CD14-positive monocyte (primary cell): ENCODE results near the gene MORN1. TPM values are rescaled to one million over a fixed set of nuclear protein-coding genes. Genes with fewer than 3 reads are reported as not detected.

ENCODE experiments used
- DNase-seq, 3 donors: peaks; one replicate each; pipeline ENCODE4 v3.0.0-alpha.2; 2011 to 2022
- H2AFZ ChIP-seq: 2 replicates; pipeline ENCODE4 v1.6.0; 2012; ENCODE audit warnings: mild to moderate bottlenecking, low read depth, low read length, inconsistent platforms; ENCODE audit not compliant: insufficient read depth, poor library complexity, severe bottlenecking
- H3K27ac ChIP-seq, 2 donors: 1 replicate in 1 of 2; 2 replicates in 1 of 2; pipeline ENCODE4 v1.5.1; 2012 to 2013; ENCODE audit warnings: low read length in 2 of 2, control low read depth in 1 of 2, inconsistent platforms in 1 of 2, low read depth in 1 of 2, mild to moderate bottlenecking in 1 of 2
- H3K27me3 ChIP-seq, 2 donors: one replicate each; pipeline versions ENCODE4 v1.6.0 to v1.6.1; 2011 to 2013; ENCODE audit warnings: low read length in 2 of 2; ENCODE audit not compliant: control insufficient read depth in 2 of 2, insufficient read depth in 2 of 2
- H3K36me3 ChIP-seq, 2 donors: replicated peaks in 1 of 2; 1 replicate in 1 of 2; 2 replicates in 1 of 2; pipeline versions ENCODE4 v1.5.1 to v1.6.1; 2012 to 2013; ENCODE audit warnings: low read length in 2 of 2, control low read depth in 1 of 2, inconsistent platforms in 1 of 2, mild to moderate bottlenecking in 1 of 2; ENCODE audit not compliant: insufficient read depth in 2 of 2, control insufficient read depth in 1 of 2
- H3K4me1 ChIP-seq, 2 donors: 1 replicate in 1 of 2; 2 replicates in 1 of 2; pipeline versions ENCODE4 v1.5.1 to v1.6.1; 2012 to 2013; ENCODE audit warnings: low read length in 2 of 2, control low read depth in 1 of 2, inconsistent platforms in 1 of 2, mild to moderate bottlenecking in 1 of 2, moderate library complexity in 1 of 2; ENCODE audit not compliant: insufficient read depth in 2 of 2, control insufficient read depth in 1 of 2
- H3K4me2 ChIP-seq: replicated peaks from 2 replicates; pipeline ENCODE3; 2012; ENCODE audit warnings: low read length, moderate library complexity, mild to moderate bottlenecking; ENCODE audit not compliant: poor library complexity, severe bottlenecking; ENCODE audit errors: extremely low read depth
- H3K4me3 ChIP-seq, 3 experiments: fragments of 200-600 bp in 1 of 3; sonication (generic) in 1 of 3; replicated peaks in 1 of 3; 1 replicate in 2 of 3; 2 replicates in 1 of 3; pipeline ENCODE4 v1.5.1; 2011 to 2013; ENCODE audit warnings: low read length in 3 of 3, mild to moderate bottlenecking in 3 of 3, control low read depth in 2 of 3, low read depth in 2 of 3, inconsistent platforms in 1 of 3, moderate library complexity in 1 of 3
- H3K79me2 ChIP-seq: 2 replicates; pipeline ENCODE4 v1.6.0; 2012; ENCODE audit warnings: mild to moderate bottlenecking, control low read depth, inconsistent platforms, low read length, moderate library complexity; ENCODE audit not compliant: insufficient read depth
- H3K9ac ChIP-seq: 2 replicates; pipeline ENCODE4 v1.6.0; 2017; ENCODE audit warnings: low read length, mild to moderate bottlenecking; ENCODE audit not compliant: insufficient read depth, poor library complexity, severe bottlenecking
- H3K9me3 ChIP-seq, 2 donors: replicated peaks in 1 of 2; 1 replicate in 1 of 2; 2 replicates in 1 of 2; pipeline versions ENCODE4 v1.5.1 to v1.6.1; 2012 to 2013; ENCODE audit warnings: low read length in 2 of 2, control low read depth in 1 of 2; ENCODE audit not compliant: control insufficient read depth in 1 of 2, insufficient read depth in 1 of 2
- H4K20me1 ChIP-seq: 2 replicates; pipeline ENCODE4 v1.6.0; 2012; ENCODE audit warnings: mild to moderate bottlenecking, low read length, control low read depth, moderate library complexity; ENCODE audit not compliant: insufficient read depth
- H3K27ac Mint-ChIP-seq, 7 donors: one replicate each; pipeline ENCODE4 v1.8.0; 2020; ENCODE audit warnings: mild to moderate bottlenecking in 7 of 7, mixed read lengths in 7 of 7, moderate library complexity in 6 of 7, inconsistent platforms in 2 of 7
- H3K27me3 Mint-ChIP-seq, 3 donors: one replicate each; pipeline ENCODE4 v1.8.0; 2021 to 2022; ENCODE audit warnings: low read depth in 3 of 3, mild to moderate bottlenecking in 3 of 3, mixed read lengths in 3 of 3, moderate library complexity in 3 of 3, inconsistent platforms in 1 of 3
- H3K36me3 Mint-ChIP-seq, 2 donors: one replicate each; pipeline ENCODE4 v1.8.0; 2020; ENCODE audit warnings: mixed read lengths in 2 of 2, inconsistent platforms in 1 of 2, mild to moderate bottlenecking in 1 of 2
- H3K4me1 Mint-ChIP-seq: one replicate; pipeline ENCODE4 v1.8.0; 2020; ENCODE audit warnings: mild to moderate bottlenecking, mixed read lengths
- H3K4me3 Mint-ChIP-seq, 2 donors: one replicate each; pipeline ENCODE4 v1.8.0; 2020; ENCODE audit warnings: mild to moderate bottlenecking in 2 of 2, mixed read lengths in 2 of 2, moderate library complexity in 1 of 2
- H3K9me3 Mint-ChIP-seq, 7 donors: one replicate each; pipeline ENCODE4 v1.8.0; 2020 to 2022; ENCODE audit warnings: mixed read lengths in 7 of 7, mild to moderate bottlenecking in 6 of 7, moderate library complexity in 6 of 7, inconsistent platforms in 2 of 7
- CTCF ChIP-seq: fragments of 200-600 bp; IDR thresholded peaks from one replicate; pipeline ENCODE4 v1.8.0; 2022; ENCODE audit warnings: antibody characterized with exemption, mild to moderate bottlenecking
- WGBS: methylation state at CpG from one replicate; pipeline ENCODE4 v1.1.5; 2013; ENCODE audit warnings: missing lambda C conversion rate; ENCODE audit not compliant: insufficient coverage; 5-methylcytosine and 5-hydroxymethylcytosine counted together
- intact Hi-C, 2 donors: fragments of 100-400 bp; cut with micrococcal nuclease; formaldehyde crosslinking; loops; one replicate each; pipeline versions ENCODE4 v1.15.0 to v1.15.1; 2023
- polyA plus RNA-seq, 3 donors: library from polyadenylated mRNA; depleted of rRNA in 1 of 3; unstranded in 2 of 3; stranded (reverse) in 1 of 3; fragments of 300-500 nt in 2 of 3; fragments of >200 nt in 1 of 3; fragmentation: Illumina TruSeq in 2 of 3; gene quantifications; 1 replicate in 2 of 3; 2 replicates in 1 of 3; pipeline ENCODE4 v1.2.3, GENCODE V29; 2012 to 2021

MORN1 gene
- polyA plus RNA-seq, 3 donors: 1.5 to 3.0 (median 1.7) TPM

GRCh38 chr1:2354511-2355372 is 36.6 kb downstream of the MORN1 start:
- H3K27me3 ChIP-seq: no peaks in the 10 kb centered on the region
- no peaks in the 10 kb centered on the region for H3K36me3 ChIP-seq
- H3K27ac ChIP-seq: no peak overlapping the region
- DNase-seq: no peak
- Mint-ChIP-seq H3K9me3 (peaks cover 0 to 2% (median 0%) of the 10 kb centered on the region in 7 donors), H3K27me3 (peaks cover 0 to 8% (median 7%) of the 10 kb centered on the region in 3 donors), H3K27ac (no peak overlapping the region), H3K4me3 (no peak overlapping the region), H3K4me1 (peaks cover 5% of the 10 kb centered on the region), H3K36me3 (no peaks in the 10 kb centered on the region)
- H3K9ac ChIP-seq: no peak overlapping the region
- H3K4me1 ChIP-seq: peaks cover 0 to under 1% of the 10 kb centered on the region in 2 donors
- no peak overlapping the region for H3K4me3 ChIP-seq
- no peak overlapping the region for H3K4me2 ChIP-seq
- TF ChIP-seq CTCF: no peak
- no peak overlapping the region for H2AFZ ChIP-seq
- H3K79me2 ChIP-seq: no peaks in the 10 kb centered on the region
- H4K20me1 ChIP-seq: no peaks in the 10 kb centered on the region
- WGBS: 94% methylated on average over 32 of the region's 38 CpGs
- H3K9me3 ChIP-seq: no peaks in the 10 kb centered on the region
- intact Hi-C loops: no loop called here

DNA sequence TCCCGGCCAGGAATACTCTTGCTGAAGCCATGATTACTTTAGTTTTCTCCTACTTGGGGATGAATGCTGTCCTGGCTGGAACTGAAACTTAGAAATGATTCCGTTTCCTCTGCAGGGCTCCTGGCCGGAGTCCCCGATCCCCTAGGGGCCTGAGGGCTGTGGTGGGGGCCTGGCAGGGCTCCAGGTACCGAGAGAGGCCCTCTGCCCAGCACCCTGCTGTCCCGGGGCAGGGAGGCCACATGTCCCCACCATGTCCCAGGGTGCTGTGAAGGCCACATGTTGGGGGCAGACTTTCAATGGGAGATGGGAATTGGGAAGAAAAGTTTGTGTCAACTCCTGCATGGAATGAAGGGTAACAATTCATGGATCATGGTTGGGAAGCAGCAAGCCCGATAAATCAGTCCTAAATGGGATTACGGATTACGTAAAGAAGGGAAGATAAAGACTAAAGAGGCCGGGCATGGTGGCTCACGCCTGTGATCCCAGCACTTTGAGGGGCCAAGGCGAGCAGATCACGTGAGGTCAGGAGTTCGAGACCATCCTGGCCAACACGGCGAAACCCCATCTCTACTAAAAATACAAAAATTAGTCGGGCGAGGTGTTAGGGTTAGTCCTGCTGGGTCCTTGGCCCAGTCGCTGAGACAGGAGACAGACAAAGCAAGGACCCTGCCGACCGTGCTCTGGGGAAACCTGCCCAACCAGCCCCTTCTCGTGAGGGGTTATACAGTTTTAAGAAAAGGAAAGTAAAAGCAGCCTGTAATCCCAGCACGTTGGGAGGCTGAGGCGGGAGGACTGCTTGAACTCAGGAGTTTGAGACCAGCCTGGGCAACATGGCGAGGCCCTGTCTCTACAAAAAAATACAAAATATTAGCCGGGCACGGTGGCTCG is 37.6 kb downstream of the MORN1 start:
- peaks cover 2 to 7% (median 5%) of the 10 kb centered on the region in 3 donors for H3K27me3 Mint-ChIP-seq
- no peak overlapping the region for H2AFZ ChIP-seq
- TF ChIP-seq CTCF: no peak
- H3K4me3 ChIP-seq: no peak overlapping the region
- H3K4me3 Mint-ChIP-seq: no peak overlapping the region
- H3K36me3 ChIP-seq: no peaks in the 10 kb centered on the region
- H3K4me1 Mint-ChIP-seq: no peaks in the 10 kb centered on the region
- H4K20me1 ChIP-seq: no peaks in the 10 kb centered on the region
- no peak overlapping the region for H3K9ac ChIP-seq
- H3K79me2 ChIP-seq: no peaks in the 10 kb centered on the region
- H3K4me2 ChIP-seq: no peak overlapping the region
- no peaks in the 10 kb centered on the region for H3K4me1 ChIP-seq
- H3K9me3 Mint-ChIP-seq: peaks cover 0 to 2% (median 0%) of the 10 kb centered on the region in 7 donors
- H3K27ac ChIP-seq: no peak overlapping the region
- H3K27me3 ChIP-seq: no peaks in the 10 kb centered on the region
- H3K36me3 Mint-ChIP-seq: no peaks in the 10 kb centered on the region
- DNase-seq: no peak
- no peaks in the 10 kb centered on the region for H3K9me3 ChIP-seq
- WGBS: 82% methylated on average over 18 of the region's 28 CpGs
- peak overlapping the region in 1 of 7 donors; percentile 41 for H3K27ac Mint-ChIP-seq
- intact Hi-C loops: no loop called here
